Esophagus muscularis mucosa (tissue), 3 donors: ENCODE data around the gene SSR1.

Experiments
- CTCF ChIP-seq, 3 experiments: fragments of 200-600 bp in 2 of 3; fragments of 450-650 bp in 1 of 3; sonication (generic) in 2 of 3; IDR thresholded peaks; one replicate each; pipeline ENCODE4 v1.5.1; 2017 to 2019; ENCODE audit warnings: antibody characterized with exemption in 3 of 3, mild to moderate bottlenecking in 2 of 3, moderate library complexity in 1 of 3
- POLR2A ChIP-seq: fragments of 450-650 bp; IDR thresholded peaks from one replicate; pipeline ENCODE4 v1.6.1; 2017; ENCODE audit warnings: antibody characterized with exemption, moderate library complexity, mild to moderate bottlenecking, low read depth

GRCh38 chr6:7331452-7331851, 18.5 kb upstream of the SSR1 start:
- TF ChIP-seq POLR2A (no peak), CTCF (IDR thresholded peaks at IDR 0.05) (no peak)
